Measurements from ENCODE around the gene RERG. TPM values are rescaled to one million over a fixed set of nuclear protein-coding genes. Genes with fewer than 3 reads are reported as not detected.

The RERG gene
- total and polyA plus RNA-seq, 2 of the 4 experiments (the other 2 are of a cell fraction): not detected

DNA sequence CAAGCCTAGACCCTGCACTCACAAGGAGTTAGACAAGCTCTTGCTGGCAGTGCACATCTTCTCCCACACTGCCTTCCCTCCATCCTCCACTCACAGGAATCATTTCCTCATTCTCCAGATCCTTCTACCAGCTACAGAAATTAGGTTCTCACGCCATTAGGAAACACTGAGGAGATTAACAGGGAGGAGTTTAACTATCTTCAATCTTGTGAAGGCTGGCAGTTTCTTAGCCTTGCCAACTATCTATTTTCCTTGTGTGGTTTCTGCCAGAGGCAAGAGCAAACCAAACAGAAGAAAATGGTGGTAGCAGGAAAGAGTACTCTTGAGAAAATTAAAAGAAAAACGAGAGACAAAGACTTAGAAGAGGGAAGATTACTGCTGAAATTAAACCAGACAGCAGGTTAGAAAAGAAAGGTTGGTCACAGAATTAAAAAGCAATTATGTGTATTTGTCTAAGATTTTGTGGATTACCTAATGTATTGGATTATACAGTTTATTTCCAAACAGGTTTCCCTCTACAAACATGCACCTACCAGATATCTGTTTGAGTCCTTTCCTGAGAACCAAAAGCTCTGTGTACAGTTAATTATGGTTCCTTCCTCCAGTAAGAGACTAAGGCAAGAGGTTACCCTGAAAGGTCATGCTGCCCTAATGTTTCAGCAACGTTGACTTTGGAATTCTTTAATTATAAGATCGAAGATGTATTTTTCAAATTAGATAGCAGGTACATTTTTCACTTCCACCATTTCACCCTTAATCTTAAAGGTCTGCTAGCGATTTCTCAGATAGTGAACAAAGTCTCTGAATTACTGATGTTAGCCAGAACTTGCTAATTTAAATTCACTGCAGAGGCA is 5.0 kb downstream of the RERG start:
- POLR2A ChIA-PET (ENCODE audit: unreplicated experiment): no interaction called here
- Histone ChIP-seq H3K79me1 (ENCODE audit: low read depth in 1 of 2, low read length in 2 of 2) (no peaks in the 10 kb centered on the region), H4K91ac (ENCODE audit: insufficient read depth, low read depth, low read length) (no peak overlapping the region), H3K18ac (ENCODE audit: low read depth, low read length) (no peak overlapping the region), H4K20me1 (ENCODE audit: insufficient read depth, low read length) (no peaks in the 10 kb centered on the region), H2AK9ac (replicated peaks; ENCODE audit: low read depth, low read length, poor library complexity) (no peak overlapping the region), H2BK20ac (ENCODE audit: low read depth, low read length) (no peak overlapping the region), H3K36me3 (ENCODE audit: control insufficient read depth, insufficient read depth, low read length) (no peaks in the 10 kb centered on the region), H3K9me1 (ENCODE audit: insufficient read depth, low read length) (no peaks in the 10 kb centered on the region), H3K56ac (ENCODE audit: extremely low read depth, insufficient read depth, low read length) (no peak overlapping the region), H3K9me3 (ENCODE audit: control insufficient read depth, insufficient read depth, low read length) (no peaks in the 10 kb centered on the region), H3K4me1 (ENCODE audit: control insufficient read depth, insufficient read depth, low read length) (no peaks in the 10 kb centered on the region), H2AFZ (replicated peaks; ENCODE audit: low read length, poor library complexity) (no peak overlapping the region), H3K4ac (ENCODE audit: low read depth, low read length) (no peak overlapping the region), H3K4me3 (ENCODE audit: insufficient read depth, low read depth, low read length) (no peak overlapping the region), H3K9ac (ENCODE audit: low read depth, low read length) (no peak overlapping the region), H2AK5ac (ENCODE audit: low read depth, low read length) (no peak overlapping the region), H2BK5ac (ENCODE audit: low read depth, low read length, poor library complexity, severe bottlenecking) (no peak overlapping the region), H2BK15ac (ENCODE audit: low read depth, low read length) (no peak overlapping the region), H4K5ac (ENCODE audit: low read depth, low read length) (no peak overlapping the region), H3K14ac (replicated peaks; ENCODE audit: low read depth, low read length) (no peak overlapping the region), H3K23ac (ENCODE audit: low read depth, low read length) (no peak overlapping the region), H3K27me3 (ENCODE audit: control insufficient read depth, insufficient read depth, low read length) (peaks cover 9% of the 10 kb centered on the region), H2BK120ac (ENCODE audit: low read depth, low read length) (no peak overlapping the region), H3K27ac (ENCODE audit: insufficient read depth, low read length) (no peak overlapping the region), H4K8ac (ENCODE audit: low read depth in 2 of 2, low read length in 2 of 2) (no peak overlapping the region), H3K4me2 (ENCODE audit: low read depth, low read length) (no peak overlapping the region)
- in situ Hi-C loops (cut with MboI; ENCODE audit: low sequenced_read_pairs) (no loop called here), dilution Hi-C loops (cut with HindIII; ENCODE audit: low sequenced_read_pairs, unreplicated experiment) (no loop called here), intact Hi-C loops (cut with micrococcal nuclease) (no loop called here)
- WGBS, 2 experiments (ENCODE audit: extremely low coverage in 2 of 2, insufficient read length in 1 of 2): no CpG with 5 or more reads among the region's 5 CpGs
- CTCF ChIA-PET: no interaction called here
- DNase-seq (no peak), ATAC-seq (ENCODE audit: low read depth) (no peak)
- TF ChIP-seq SMC3 (IDR thresholded peaks at IDR 0.05; ENCODE audit: low read depth, low read length) (no peak), RFX5 (IDR thresholded peaks at IDR 0.05; ENCODE audit: low read depth, low read length) (no peak), RAD21 (IDR thresholded peaks at IDR 0.05; ENCODE audit: low read length) (no peak), CHD1 (IDR thresholded peaks at IDR 0.05; ENCODE audit: low read depth, low read length) (no peak), CEBPB (IDR thresholded peaks at IDR 0.05; ENCODE audit: low read depth, low read length) (no peak), MAFK (IDR thresholded peaks at IDR 0.05; ENCODE audit: low read depth, low read length) (no peak), FOS (IDR thresholded peaks at IDR 0.05; ENCODE audit: low read depth, low read length) (no peak)
- TF ChIP-seq, protein P1, sequence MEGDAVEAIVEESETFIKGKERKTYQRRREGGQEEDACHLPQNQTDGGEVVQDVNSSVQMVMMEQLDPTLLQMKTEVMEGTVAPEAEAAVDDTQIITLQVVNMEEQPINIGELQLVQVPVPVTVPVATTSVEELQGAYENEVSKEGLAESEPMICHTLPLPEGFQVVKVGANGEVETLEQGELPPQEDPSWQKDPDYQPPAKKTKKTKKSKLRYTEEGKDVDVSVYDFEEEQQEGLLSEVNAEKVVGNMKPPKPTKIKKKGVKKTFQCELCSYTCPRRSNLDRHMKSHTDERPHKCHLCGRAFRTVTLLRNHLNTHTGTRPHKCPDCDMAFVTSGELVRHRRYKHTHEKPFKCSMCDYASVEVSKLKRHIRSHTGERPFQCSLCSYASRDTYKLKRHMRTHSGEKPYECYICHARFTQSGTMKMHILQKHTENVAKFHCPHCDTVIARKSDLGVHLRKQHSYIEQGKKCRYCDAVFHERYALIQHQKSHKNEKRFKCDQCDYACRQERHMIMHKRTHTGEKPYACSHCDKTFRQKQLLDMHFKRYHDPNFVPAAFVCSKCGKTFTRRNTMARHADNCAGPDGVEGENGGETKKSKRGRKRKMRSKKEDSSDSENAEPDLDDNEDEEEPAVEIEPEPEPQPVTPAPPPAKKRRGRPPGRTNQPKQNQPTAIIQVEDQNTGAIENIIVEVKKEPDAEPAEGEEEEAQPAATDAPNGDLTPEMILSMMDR (conservative IDR thresholded peaks at IDR 0.05; ENCODE audit: low read depth, low read length): no peak
- no TSS peak for BruUV-seq (replicated peaks)

Data from IMR-90 (cell line).